ENCODE results near the gene SLC39A6. TPM values are rescaled to one million over a fixed set of nuclear protein-coding genes. Genes with fewer than 3 reads are reported as not detected.
"Not testable (repeated sequence)": the region's sequence is repeated elsewhere in the genome, so short reads cannot be mapped to it uniquely, and the experiment has no call there.

Gene SLC39A6
- total RNA-seq, 1 donor from 2014 or later = 14.0 TPM

DNA sequence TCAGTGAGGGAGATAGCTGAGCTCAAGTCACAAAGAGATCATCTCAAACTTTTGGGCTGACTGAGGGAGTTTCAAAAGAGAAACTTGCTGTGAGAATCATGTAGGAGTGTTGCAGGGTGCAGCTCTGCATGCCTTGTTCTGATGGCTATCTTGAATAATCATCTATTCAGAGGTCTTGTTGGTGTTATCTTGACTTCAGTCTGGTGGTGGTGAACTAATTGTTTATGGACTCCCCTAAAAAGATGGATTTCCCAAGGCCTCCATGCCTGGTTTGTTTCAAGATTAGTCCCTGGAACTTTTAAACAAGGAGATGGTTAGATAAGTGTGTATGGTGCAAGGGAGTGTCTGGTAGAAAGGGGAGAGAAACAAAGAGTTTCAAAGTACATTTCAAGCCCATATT lies 29.8 kb downstream of the SLC39A6 start:
- DNase-seq (ENCODE audit: low read depth in 2 of 2) = no peak

- DNase-seq (ENCODE audit: low read depth in 2 of 2) = no peak
Observed at GRCh38 chr18:36096955-36097354, 32.2 kb downstream of the SLC39A6 start.

GRCh38 chr18:36095936-36096519 lies 33.1 kb downstream of the SLC39A6 start:
- DNase-seq (ENCODE audit: low read depth in 2 of 2) = peak; percentile 64 to 82

GRCh38 chr18:36094431-36094830 lies 34.7 kb downstream of the SLC39A6 start:
- DNase-seq (ENCODE audit: low read depth in 2 of 2) = no peak

DNA sequence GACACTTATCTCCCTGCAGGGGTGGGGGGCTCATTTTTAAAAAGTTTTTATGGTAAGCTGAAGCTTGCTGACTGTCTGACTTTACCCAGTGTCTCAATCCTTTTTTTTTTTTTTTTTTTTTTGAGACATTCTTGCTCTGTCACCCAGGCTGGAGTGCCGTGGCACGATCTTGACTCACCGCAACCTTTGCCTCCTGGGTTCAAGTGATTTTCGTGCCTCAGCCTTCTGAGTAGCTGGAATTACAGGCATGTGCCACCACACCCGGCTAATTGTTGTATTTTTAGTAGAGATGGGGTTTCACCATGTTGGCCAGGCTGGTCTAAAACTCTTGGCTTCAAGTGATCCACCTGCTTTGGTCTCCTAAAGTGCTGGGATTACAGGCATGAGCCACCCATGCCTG lies 37.0 kb downstream of the SLC39A6 start:
- DNase-seq (ENCODE audit: low read depth in 2 of 2) = not testable (repeated sequence)

DNA sequence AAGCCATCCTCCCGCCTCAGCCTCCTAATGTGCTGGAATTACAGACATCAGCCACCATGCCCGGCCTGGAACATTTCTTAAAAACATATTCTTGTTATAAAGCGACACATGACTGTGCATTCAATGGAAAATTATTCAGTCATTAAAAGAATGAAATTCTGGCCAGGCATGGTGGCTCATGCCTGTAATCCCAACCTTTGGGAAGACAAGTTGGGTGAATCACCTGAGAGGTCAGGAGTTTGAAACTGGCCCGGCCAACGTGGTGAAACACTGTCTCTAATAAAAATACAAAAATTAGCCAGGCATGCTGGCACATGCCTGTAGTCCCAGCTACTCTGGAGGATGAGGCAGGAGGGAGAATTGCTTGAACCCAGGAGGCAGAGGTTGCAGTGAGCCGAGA lies 40.1 kb downstream of the SLC39A6 start:
- no peak for DNase-seq (ENCODE audit: low read depth in 2 of 2)

- DNase-seq (ENCODE audit: low read depth in 2 of 2) = no peak
Observed at GRCh38 chr18:36088256-36088655, 40.9 kb downstream of the SLC39A6 start.

- no peak for DNase-seq (ENCODE audit: low read depth in 2 of 2)
Observed at GRCh38 chr18:36086186-36086585, 43.0 kb downstream of the SLC39A6 start.

DNA sequence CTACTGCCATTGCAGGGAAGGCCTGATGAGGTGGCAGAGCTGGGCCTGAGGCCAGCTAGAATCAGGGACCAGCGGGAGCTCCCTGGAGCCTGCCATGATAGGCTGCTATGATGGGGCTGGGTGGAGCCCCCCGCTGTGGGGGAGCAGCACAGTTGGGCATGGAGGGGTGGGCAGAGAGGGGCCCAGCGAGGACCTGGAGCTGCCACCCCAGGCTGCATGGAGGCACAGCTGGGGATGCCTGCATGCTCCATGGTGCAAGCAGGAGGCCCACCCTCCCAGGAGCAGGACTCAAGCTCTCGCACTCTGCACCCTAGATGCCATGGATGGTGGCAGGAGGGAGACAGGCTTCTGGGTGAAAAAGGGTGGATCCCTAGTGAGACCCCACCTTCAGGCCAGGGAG lies 43.9 kb downstream of the SLC39A6 start:
- no peak for DNase-seq (ENCODE audit: low read depth in 2 of 2)

DNA sequence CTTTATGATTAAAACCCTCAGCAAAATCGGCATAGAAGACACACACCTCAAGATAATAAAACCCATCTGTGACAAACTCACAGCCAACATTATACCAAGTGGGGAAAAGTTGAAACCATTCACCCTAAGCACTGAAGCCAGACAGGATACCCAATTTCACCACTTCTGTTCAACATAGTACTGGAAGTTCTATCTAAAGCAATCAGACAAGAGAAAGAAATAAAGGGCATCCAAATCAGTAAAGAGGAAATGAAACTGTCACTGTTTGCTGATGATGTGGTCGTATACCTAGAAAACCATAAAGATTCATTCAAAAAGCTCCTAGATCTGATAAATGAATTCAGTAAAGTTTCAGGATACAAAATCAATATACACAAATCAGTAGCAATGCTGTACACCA lies 45.4 kb downstream of the SLC39A6 start:
- no peak for DNase-seq (ENCODE audit: low read depth in 2 of 2)

DNA sequence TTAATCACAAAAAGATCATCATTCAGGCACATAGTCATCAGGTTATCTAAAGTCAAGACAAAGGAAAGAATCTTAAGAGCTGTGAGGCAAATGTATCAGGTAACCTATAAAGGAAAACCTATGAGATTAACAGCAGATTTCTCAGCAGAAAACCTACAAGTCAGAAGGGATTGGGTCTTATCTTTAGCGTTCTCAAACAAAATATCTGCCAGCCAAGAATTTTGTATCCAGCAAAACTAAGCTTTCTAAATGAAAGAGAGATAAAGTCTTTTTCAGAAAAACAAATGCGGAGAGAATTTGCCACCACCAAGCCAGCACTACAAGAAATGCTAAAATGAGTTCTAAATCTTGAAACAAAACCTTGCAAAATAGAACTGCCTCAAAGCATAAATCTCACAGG lies 48.0 kb downstream of the SLC39A6 start:
- DNase-seq (ENCODE audit: low read depth in 2 of 2) = not testable (repeated sequence)

GRCh38 chr18:36078751-36079529 lies 50.2 kb downstream of the SLC39A6 start:
- no peak for DNase-seq (ENCODE audit: low read depth in 2 of 2)

DNA sequence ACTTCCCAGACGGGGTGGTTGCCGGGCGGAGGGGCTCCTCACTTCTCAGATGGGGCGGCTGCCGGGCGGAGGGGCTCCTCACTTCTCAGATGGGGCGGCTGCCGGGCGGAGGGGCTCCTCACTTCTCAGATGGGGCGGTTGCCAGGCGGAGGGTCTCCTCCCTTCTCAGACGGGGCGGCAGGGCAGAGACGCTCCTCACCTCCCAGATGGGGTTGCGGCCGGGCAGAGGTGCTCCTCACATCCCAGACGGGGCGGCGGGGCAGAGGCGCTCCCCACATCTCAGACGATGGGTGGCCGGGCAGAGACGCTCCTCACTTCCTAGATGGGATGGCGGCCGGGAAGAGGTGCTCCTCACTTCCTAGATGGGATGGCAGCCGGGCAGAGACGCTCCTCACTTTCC lies 51.4 kb downstream of the SLC39A6 start:
- not testable (repeated sequence) for DNase-seq (ENCODE audit: low read depth in 2 of 2)

DNA sequence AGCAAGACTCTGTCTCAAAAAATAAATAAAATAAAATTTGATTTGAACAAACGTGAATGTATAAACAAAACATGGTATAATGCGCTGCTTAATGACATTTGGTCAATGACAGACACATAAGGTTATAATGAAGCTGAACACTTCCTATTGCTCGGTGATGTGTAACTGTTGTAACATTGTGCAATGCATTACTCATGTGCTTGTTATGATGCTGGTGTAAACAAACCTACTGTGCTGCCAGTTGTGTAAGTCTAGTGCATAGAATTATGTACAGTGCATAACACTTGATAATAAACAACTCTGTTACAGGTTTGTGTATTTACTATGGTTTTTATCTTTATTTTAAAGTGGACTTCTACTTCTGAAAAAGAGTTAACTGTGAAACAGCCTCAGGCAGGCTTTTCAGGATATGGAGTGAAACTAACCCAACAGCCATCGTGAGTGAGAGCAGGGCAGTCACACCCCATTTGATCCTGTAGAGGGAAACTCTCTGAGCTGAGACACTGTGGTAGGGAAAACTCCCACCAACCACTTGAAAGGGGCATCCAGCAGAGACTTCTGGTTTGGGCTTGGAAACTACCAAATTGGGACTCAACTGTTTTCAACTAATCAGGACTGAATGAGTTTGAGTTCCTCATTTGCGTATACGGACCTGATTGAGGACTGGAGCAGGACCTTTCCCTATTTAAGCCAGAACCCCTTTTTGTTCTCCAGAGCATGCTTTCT lies 53.1 kb downstream of the SLC39A6 start:
- no peak for DNase-seq (ENCODE audit: low read depth in 2 of 2)

GRCh38 chr18:36074435-36074834 lies 54.7 kb downstream of the SLC39A6 start:
- no peak for DNase-seq (ENCODE audit: low read depth in 2 of 2)

DNA sequence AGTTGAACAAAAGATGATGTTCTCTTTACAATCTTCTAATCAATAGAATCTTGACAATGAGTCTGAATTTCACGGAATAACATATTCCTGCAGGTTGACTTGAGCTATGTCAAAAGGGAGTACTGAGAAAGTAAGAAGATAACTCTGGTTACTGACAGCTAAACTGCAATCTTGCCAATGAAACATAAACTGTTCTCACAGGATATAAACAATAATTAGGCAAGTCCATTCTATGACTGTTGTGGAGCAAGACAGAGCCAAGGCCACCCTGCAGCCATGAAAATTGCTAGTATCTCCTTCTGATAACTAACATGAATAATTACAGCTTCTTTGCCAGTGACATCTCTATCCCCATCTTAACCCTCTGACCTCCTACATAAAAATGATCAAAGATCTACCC lies 55.5 kb downstream of the SLC39A6 start:
- DNase-seq (ENCODE audit: low read depth in 2 of 2) = no peak

- DNase-seq (ENCODE audit: low read depth in 2 of 2) = not testable (repeated sequence)
Observed at GRCh38 chr18:36072406-36072805, 56.7 kb downstream of the SLC39A6 start.

- DNase-seq (ENCODE audit: low read depth in 2 of 2) = peak; percentile 84 to 95
Observed at GRCh38 chr18:36067055-36067957, 61.8 kb downstream of the SLC39A6 start, which contains the start of gene RPRD1A. Gene RPRD1A (minus strand): TSS chr18:36067559. CDS start chr18:36067404, 155 bp downstream.

GRCh38 chr18:36066686-36067054 lies 62.5 kb downstream of the SLC39A6 start:
- DNase-seq (ENCODE audit: low read depth in 2 of 2) = no peak

DNA sequence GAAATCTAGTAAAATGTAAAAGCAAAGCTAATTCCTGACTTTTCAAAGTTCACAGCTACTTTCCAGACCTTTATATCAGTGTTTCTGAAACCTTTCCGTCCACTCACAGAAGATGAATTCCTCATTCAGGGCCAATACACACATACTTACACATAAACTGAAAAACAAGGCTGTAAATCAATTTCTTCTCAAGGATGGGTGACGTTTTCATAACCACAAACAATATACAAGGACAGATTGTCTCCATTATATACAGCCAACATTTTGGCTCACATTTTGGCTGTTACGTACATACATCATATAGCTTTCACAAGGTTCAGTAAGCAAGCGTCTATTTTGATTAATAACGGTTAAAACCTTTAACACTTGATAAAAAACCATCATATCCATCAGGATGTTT lies 63.1 kb downstream of the SLC39A6 start:
- DNase-seq (ENCODE audit: low read depth in 2 of 2) = peak in 1 of 2 donors; percentile 62

DNA sequence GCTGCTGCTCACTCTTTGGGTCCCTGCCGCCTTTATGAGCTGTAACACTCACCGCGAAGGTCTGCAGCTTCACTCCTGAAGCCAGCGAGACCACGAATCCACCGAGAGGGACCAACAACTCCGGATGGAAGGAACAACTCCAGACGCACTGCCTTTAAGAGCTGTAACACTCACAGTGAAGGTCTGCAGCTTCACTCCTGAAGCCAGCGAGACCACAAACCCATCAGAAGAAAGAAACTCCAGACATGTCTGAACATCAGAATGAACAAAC lies 64.4 kb downstream of the SLC39A6 start:
- not testable (repeated sequence) for DNase-seq (ENCODE audit: low read depth in 2 of 2)

Measured in dermis microvascular lymphatic vessel endothelial cell (primary cell).